HEK293 (cell line): ENCODE results near the gene LYPD6B.
"Not testable (repeated sequence)": the region's sequence is repeated elsewhere in the genome, so short reads cannot be mapped to it uniquely, and the experiment has no call there.

Source experiments
- BCL6B ChIP-seq: fragments of 450-650 bp; formaldehyde crosslinking; IDR thresholded peaks from 2 replicates; pipeline ENCODE4 v1.5.1; 2017; ENCODE audit warnings: missing biosample characterization, missing genetic modification characterization
- SP2 ChIP-seq: fragments of 450-650 bp; formaldehyde crosslinking; IDR thresholded peaks from 2 replicates; pipeline ENCODE4 v1.5.1; 2016; ENCODE audit warnings: missing biosample characterization, missing genetic modification characterization
- YY1 ChIP-seq: fragments of 450-650 bp; formaldehyde crosslinking; IDR thresholded peaks from 2 replicates; pipeline ENCODE4 v1.5.1; 2018; ENCODE audit warnings: missing biosample characterization, missing genetic modification characterization
- ZBTB1 ChIP-seq: fragments of 450-650 bp; formaldehyde crosslinking; IDR thresholded peaks from 2 replicates; pipeline ENCODE4 v1.5.1; 2016; ENCODE audit warnings: missing biosample characterization, missing genetic modification characterization
- ZNF10 ChIP-seq: fragments of 450-650 bp; formaldehyde crosslinking; IDR thresholded peaks from 2 replicates; pipeline ENCODE4 v1.5.1; 2017; ENCODE audit warnings: missing biosample characterization, missing genetic modification characterization
- ZNF23 ChIP-seq: fragments of 450-650 bp; formaldehyde crosslinking; IDR thresholded peaks from 2 replicates; pipeline ENCODE4 v1.5.1; 2016; ENCODE audit warnings: missing biosample characterization, missing genetic modification characterization, borderline replicate concordance
- ZNF558 ChIP-seq: fragments of 450-650 bp; formaldehyde crosslinking; IDR thresholded peaks from 2 replicates; pipeline ENCODE4 v1.5.1; 2016; ENCODE audit warnings: missing biosample characterization, missing genetic modification characterization
- ZNF639 ChIP-seq: fragments of 450-650 bp; formaldehyde crosslinking; IDR thresholded peaks from 2 replicates; pipeline ENCODE4 v1.5.1; 2016; ENCODE audit warnings: missing biosample characterization, missing genetic modification characterization
- ZNF76 ChIP-seq: fragments of 450-650 bp; formaldehyde crosslinking; IDR thresholded peaks from 2 replicates; pipeline ENCODE4; 2016; ENCODE audit warnings: low read depth, missing biosample characterization, missing genetic modification characterization, borderline replicate concordance
- TF ChIP-seq, protein P1 (sequence below): fragments of 450-650 bp; formaldehyde crosslinking; IDR thresholded peaks from 2 replicates; pipeline ENCODE4 v1.5.1; 2016; ENCODE audit warnings: missing biosample characterization, missing genetic modification characterization
- TF ChIP-seq, protein P2 (sequence below): fragments of 450-650 bp; formaldehyde crosslinking; IDR thresholded peaks from 2 replicates; pipeline ENCODE4 v1.5.1; 2016; ENCODE audit warnings: missing biosample characterization, missing genetic modification characterization, low read depth

DNA sequence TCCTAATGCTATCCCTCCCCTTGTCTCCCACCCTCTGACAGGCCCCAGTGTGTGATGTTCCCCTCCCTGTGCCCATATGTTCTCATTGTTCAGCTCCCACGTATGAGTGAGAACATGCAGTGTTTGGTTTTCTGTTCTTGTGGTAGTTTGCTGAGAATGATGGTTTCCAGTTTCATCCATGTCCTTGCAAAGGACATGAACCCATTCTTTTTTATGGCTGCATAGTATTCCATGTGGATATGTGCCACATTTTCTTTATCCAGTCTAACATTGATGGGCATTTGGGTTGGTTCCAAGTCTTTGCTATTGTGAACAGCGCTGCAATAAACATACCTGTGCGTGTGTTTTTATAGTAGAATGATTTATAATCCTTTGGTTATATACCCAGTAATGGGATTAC is 212.9 kb downstream of the LYPD6B start:
- TF ChIP-seq ZNF558 (tag by site-specific recombination); ZNF639 (tag by site-specific recombination); ZNF10 (tag by site-specific recombination); YY1 (tag by site-specific recombination); ZNF76; BCL6B (tag by site-specific recombination); SP2 (tag by site-specific recombination); ZNF23; ZBTB1 (tag by site-specific recombination): not testable (repeated sequence)
- TF ChIP-seq, protein P1, sequence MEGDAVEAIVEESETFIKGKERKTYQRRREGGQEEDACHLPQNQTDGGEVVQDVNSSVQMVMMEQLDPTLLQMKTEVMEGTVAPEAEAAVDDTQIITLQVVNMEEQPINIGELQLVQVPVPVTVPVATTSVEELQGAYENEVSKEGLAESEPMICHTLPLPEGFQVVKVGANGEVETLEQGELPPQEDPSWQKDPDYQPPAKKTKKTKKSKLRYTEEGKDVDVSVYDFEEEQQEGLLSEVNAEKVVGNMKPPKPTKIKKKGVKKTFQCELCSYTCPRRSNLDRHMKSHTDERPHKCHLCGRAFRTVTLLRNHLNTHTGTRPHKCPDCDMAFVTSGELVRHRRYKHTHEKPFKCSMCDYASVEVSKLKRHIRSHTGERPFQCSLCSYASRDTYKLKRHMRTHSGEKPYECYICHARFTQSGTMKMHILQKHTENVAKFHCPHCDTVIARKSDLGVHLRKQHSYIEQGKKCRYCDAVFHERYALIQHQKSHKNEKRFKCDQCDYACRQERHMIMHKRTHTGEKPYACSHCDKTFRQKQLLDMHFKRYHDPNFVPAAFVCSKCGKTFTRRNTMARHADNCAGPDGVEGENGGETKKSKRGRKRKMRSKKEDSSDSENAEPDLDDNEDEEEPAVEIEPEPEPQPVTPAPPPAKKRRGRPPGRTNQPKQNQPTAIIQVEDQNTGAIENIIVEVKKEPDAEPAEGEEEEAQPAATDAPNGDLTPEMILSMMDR (tag by site-specific recombination) = not testable (repeated sequence)
- TF ChIP-seq, protein P2, sequence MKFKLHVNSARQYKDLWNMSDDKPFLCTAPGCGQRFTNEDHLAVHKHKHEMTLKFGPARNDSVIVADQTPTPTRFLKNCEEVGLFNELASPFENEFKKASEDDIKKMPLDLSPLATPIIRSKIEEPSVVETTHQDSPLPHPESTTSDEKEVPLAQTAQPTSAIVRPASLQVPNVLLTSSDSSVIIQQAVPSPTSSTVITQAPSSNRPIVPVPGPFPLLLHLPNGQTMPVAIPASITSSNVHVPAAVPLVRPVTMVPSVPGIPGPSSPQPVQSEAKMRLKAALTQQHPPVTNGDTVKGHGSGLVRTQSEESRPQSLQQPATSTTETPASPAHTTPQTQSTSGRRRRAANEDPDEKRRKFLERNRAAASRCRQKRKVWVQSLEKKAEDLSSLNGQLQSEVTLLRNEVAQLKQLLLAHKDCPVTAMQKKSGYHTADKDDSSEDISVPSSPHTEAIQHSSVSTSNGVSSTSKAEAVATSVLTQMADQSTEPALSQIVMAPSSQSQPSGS (tag by site-specific recombination) = not testable (repeated sequence)
